RWPE2 (cell line): ENCODE data around the gene MAU2.

Experiments used
- ATAC-seq: fragments of 200-7000 bp; cut with Tn5 transposase; 3 replicates; pipeline ENCODE4 v1.9.1; 2021; ENCODE audit warnings: low read depth
- DNase-seq: peaks from one replicate; pipeline ENCODE4 v3.0.0-alpha.2; 2020; ENCODE audit warnings: low spot score
- H3K27ac ChIP-seq: fragments of 450-650 bp; 2 replicates; pipeline ENCODE4 v1.5.1; 2017; ENCODE audit warnings: mild to moderate bottlenecking; ENCODE audit not compliant: poor library complexity, severe bottlenecking
- H3K27me3 ChIP-seq: fragments of 250-450 bp; sonication (Bioruptor Pico); 2 replicates; pipeline ENCODE4 v1.5.1; 2021; ENCODE audit warnings: mild to moderate bottlenecking, moderate library complexity; ENCODE audit not compliant: insufficient read depth, poor library complexity, severe bottlenecking
- H3K36me3 ChIP-seq: fragments of 250-450 bp; sonication (Bioruptor Pico); 2 replicates; pipeline ENCODE4 v1.5.1; 2020; ENCODE audit warnings: low read depth, mild to moderate bottlenecking, moderate library complexity
- H3K4me1 ChIP-seq: fragments of 250-450 bp; sonication (Bioruptor Pico); 2 replicates; pipeline ENCODE4 v1.5.1; 2021; ENCODE audit warnings: mild to moderate bottlenecking, moderate library complexity; ENCODE audit not compliant: insufficient read depth, poor library complexity, severe bottlenecking
- H3K4me3 ChIP-seq: fragments of 250-450 bp; sonication (Bioruptor Pico); 2 replicates; pipeline ENCODE4 v1.5.1; 2021; ENCODE audit warnings: mild to moderate bottlenecking, moderate library complexity; ENCODE audit not compliant: severe bottlenecking
- H3K9me3 ChIP-seq: fragments of 250-450 bp; sonication (Bioruptor Pico); 2 replicates; pipeline ENCODE4 v1.5.1; 2021; ENCODE audit warnings: mild to moderate bottlenecking, moderate library complexity; ENCODE audit not compliant: severe bottlenecking
- CTCF ChIP-seq: fragments of 450-650 bp; IDR thresholded peaks from one replicate; pipeline ENCODE4 v1.5.1; 2017; ENCODE audit warnings: mild to moderate bottlenecking, moderate library complexity; ENCODE audit not compliant: poor library complexity, severe bottlenecking

MAU2 gene

DNA sequence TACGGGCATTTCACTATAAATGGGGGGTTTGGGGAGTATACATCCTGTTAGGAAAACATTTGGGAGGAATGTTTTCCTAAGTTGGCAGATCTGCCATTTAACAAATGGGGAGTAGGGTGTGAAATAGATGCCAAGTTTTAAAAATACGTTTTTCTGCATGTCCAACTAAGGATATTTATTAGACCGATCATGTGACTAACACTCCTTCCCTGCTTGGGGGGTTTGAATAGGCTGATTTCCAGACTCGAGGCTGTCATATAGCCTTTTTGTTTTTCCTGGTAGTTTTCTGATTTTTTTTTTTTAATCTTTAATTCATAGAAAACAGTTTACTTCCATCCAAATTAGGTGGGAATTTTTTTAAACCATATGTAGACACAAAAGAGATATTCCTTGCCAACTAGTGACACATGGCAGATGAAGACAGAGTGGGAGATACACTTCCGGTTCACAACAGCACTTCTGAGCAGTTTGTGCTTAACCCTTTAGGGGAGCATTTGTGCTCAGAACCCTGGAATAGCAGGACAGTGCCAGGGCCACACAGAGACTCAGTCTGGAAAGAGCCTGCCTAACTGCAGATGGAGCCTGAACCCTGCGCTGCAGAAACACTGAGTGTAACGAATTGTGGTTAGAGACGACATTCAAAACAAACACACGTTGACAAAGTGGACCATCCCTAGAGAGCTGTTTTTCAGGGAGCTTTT, 79.3 kb downstream of the MAU2 start:
- ATAC-seq (peak; percentile 26; the same call in 1 of the 3 replicates), DNase-seq (no peak)
- H3K4me1 ChIP-seq, result peaks cover 30% of the 10 kb centered on the region
- H3K27ac ChIP-seq, result peak overlapping the region; percentile 26
- no peaks in the 10 kb centered on the region for H3K27me3 ChIP-seq
- no peak overlapping the region for H3K4me3 ChIP-seq
- H3K36me3 ChIP-seq, result 0 out of 2 replicates have a peak, but pooled peaks cover 4% of the 10 kb centered on the region
- H3K9me3 ChIP-seq, result no peaks in the 10 kb centered on the region
- no peak for TF ChIP-seq CTCF

GRCh38 chr19:19402656-19403372, 82.2 kb downstream of the MAU2 start:
- Histone ChIP-seq H3K27me3 (no peaks in the 10 kb centered on the region), H3K27ac (peak overlapping the region; percentile 89), H3K4me3 (no peak overlapping the region), H3K4me1 (peaks cover 38% of the 10 kb centered on the region), H3K36me3 (no peaks in the 10 kb centered on the region), H3K9me3 (no peaks in the 10 kb centered on the region)
- ATAC-seq, result peak; percentile 3; the same call in 1 of the 3 replicates
- TF ChIP-seq CTCF, result no peak
- no peak for DNase-seq

DNA sequence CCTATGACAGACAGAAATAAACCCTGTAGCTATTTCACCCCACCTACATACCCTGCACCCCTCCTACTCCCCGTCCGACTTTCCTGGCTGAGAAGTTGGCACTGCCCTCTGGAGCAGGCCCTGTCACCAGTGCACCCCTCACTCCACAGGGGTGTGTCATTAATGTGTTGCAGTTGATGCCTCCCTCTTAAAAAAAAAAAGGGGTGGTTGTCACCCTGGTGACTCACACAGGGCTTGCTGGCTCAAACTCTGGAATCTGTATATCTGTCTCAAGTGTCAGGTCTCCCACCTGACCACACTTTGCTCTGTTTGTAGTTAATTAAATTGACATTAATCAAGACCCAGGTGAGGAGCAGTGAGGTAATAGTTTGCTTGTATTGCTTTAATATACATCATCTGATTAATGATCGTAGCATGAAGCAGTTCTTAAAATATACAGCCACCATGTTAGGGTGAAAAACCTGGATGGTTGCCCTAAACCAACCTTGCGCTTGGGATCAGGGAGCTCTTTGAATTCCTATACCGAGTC, 82.8 kb downstream of the MAU2 start:
- Histone ChIP-seq H3K36me3 (no peaks in the 10 kb centered on the region), H3K4me3 (no peak overlapping the region), H3K9me3 (no peaks in the 10 kb centered on the region), H3K4me1 (peaks cover 41% of the 10 kb centered on the region), H3K27me3 (no peaks in the 10 kb centered on the region), H3K27ac (peak overlapping the region; percentile 89)
- TF ChIP-seq CTCF, result no peak
- ATAC-seq, result peak; percentile 1; the same call in 1 of the 3 replicates
- no peak for DNase-seq

DNA sequence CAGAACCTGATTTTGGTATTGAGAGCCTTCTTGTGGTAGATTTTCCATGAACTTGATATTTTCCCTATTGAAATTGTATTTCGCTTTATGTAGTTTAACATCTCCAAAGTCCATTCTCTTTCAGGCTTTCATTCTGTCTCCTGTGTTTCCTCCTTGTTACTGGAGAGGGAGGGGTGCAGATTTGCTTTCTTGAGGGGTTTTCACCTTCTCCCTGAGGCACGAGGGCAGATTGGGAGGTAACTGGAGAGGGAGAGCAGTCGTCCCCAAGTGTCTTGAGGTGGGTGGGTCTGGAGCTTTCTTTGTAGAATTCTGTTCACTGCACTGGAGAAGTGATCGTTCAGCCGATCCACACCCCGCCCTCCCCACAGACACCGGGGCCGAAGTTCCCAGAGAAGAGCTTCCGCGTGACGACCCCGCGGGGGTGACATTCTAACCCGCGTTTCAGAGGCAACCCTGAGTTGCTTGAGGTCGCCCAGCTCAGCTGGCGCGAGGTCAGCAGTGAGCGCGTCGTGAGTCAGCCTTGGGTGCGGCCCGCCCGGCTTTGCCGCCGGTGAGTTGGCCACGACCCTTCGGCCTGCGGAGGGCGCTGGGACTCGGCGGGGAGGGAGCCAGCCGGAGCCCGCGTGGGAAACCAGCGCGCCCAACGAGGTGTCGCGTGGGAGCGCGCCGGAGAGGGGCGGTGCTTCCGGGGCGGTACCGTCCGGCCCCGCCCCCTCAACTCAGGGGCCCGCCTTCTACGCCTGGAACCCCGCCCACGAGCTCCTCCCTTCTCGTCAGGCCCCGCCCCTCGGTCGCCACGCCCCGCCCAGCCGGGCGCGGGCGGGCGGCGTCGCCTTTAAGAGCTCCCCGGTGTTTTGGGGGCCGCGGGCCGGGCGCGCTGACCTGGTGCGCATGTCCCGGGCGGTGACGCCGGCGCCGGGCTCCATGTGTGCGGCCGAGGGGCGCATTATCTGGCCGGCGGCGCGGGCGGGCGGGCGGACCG, 84.5 kb downstream of the MAU2 start, which contains the start of gene GATAD2A:
GATAD2A (plus strand) TSS at position 797 of the 982 bp plus-strand sequence. CDS start 59,671 bp downstream, outside the sequence.
- Histone ChIP-seq H3K4me1 (peaks cover 43% of the 10 kb centered on the region), H3K36me3 (no peaks in the 10 kb centered on the region)
- peak; percentile 84 for ATAC-seq

More for the DNA sequence above, 84.5 kb downstream of the MAU2 start, which contains the start of gene GATAD2A:
- no peaks in the 10 kb centered on the region for H3K9me3 ChIP-seq
- peak within 1 kb of the TSS; percentile 89 for H3K27ac ChIP-seq
- TF ChIP-seq CTCF, result peak; percentile 60
- no peaks in the 10 kb centered on the region for H3K27me3 ChIP-seq
- peak; percentile 91 for DNase-seq
- peak within 1 kb of the TSS; percentile 77 for H3K4me3 ChIP-seq
